ENCODE measurements around the gene TTBK1. TPM values are rescaled to one million over a fixed set of nuclear protein-coding genes. Genes with fewer than 3 reads are reported as not detected.

Gene TTBK1
- total and polyA plus RNA-seq, 10 of the 15 experiments (the other 5 are each of a cell fraction or from before 2014, with no cell fraction given), result 0.05 to 0.27 TPM; not detected in 8

GRCh38 chr6:43239054-43239453 lies 4.2 kb upstream of the TTBK1 start:
- ChIA-PET CTCF (interaction anchor here (1.2 to 2.1 kb wide), 2 partner anchors 10 to 24 kb away, joined by 4 to 14 read pairs; partner anchors contain the start of gene DNPH1), SMC1A (ENCODE audit: uncharacterized antibody, unreplicated experiment) (interaction anchor here (1.0 to 1.2 kb wide), 2 partner anchors 8 to 21 kb away, joined by 3 to 4 read pairs; no protein-coding TSS in a partner anchor), RAD21 (ENCODE audit: unreplicated experiment) (interaction anchor here (0.7 kb wide), 1 partner anchor 354 kb away, joined by 3 read pairs; no protein-coding TSS in a partner anchor), POLR2A (interaction anchor here (1.5 kb wide), 1 partner anchor 10 kb away, joined by 5 read pairs; the partner anchor contains the start of gene DNPH1)
- no peak overlapping the region for H3K9ac ChIP-seq (ENCODE audit: control insufficient read depth, insufficient read depth, low read length)
- ATAC-seq (no peak), FAIRE-seq (no peak), DNase-seq (ENCODE audit: low read depth, low spot score) (no peak)
- no peaks in the 10 kb centered on the region for H4K20me1 ChIP-seq (ENCODE audit: control insufficient read depth, insufficient read depth)
- H3K4me1 ChIP-seq (ENCODE audit: control insufficient read depth, insufficient read depth, low read length), result peaks cover 6% of the 10 kb centered on the region
- H3K27me3 ChIP-seq (replicated peaks in 1 of 2; ENCODE audit: control insufficient read depth in 2 of 2, insufficient read depth in 2 of 2, low read length in 1 of 2), result peaks cover 0 to 8% of the 10 kb centered on the region in 2 experiments; a peak in 3 of 4 replicates
- no peak overlapping the region for H3K27ac ChIP-seq (ENCODE audit: control insufficient read depth, insufficient read depth)
- H3K36me3 ChIP-seq (ENCODE audit: control insufficient read depth in 2 of 2, insufficient read depth in 2 of 2, low read length in 1 of 2), result no peaks in the 10 kb centered on the region
- BruUV-seq (replicated peaks), result no TSS peak
- 13% methylated on average over 2 of the region's 2 CpGs for WGBS (ENCODE audit: insufficient coverage, insufficient replicate concordance, low lambda C conversion rate, missing lambda C conversion rate)
- peaks cover 2% of the 10 kb centered on the region; the same call in 2 of the 3 replicates for H3K9me3 ChIP-seq (replicated peaks; ENCODE audit: control insufficient read depth, insufficient read depth, low read length)
- no peak overlapping the region for H3K4me3 ChIP-seq
- intact Hi-C loops (cut with micrococcal nuclease; ENCODE audit: unreplicated experiment) (no loop called here), in situ Hi-C loops (cut with MboI) (no loop called here)
- no peak overlapping the region for H3K4me2 ChIP-seq (ENCODE audit: control insufficient read depth, insufficient read depth)
- no peak for TF ChIP-seq SRF (IDR thresholded peaks at IDR 0.05; ENCODE audit: low read depth in 2 of 2, low read length in 2 of 2)
- no peak for TF ChIP-seq USF2 (IDR thresholded peaks at IDR 0.05; ENCODE audit: borderline replicate concordance, low read depth, low read length)
- TF ChIP-seq ZNF217 (IDR thresholded peaks at IDR 0.05), result no peak
- H2AFZ ChIP-seq (ENCODE audit: control insufficient read depth, low read depth, low read length), result no peak overlapping the region
- H3K79me2 ChIP-seq (ENCODE audit: control insufficient read depth, insufficient read depth, low read length), result no peaks in the 10 kb centered on the region

GRCh38 chr6:43240950-43241349 lies 2.3 kb upstream of the TTBK1 start:
- no peak overlapping the region for H3K27ac ChIP-seq (ENCODE audit: control insufficient read depth, insufficient read depth)
- peaks cover 7 to 8% of the 10 kb centered on the region in 2 experiments for H3K27me3 ChIP-seq (replicated peaks in 1 of 2; ENCODE audit: control insufficient read depth in 2 of 2, insufficient read depth in 2 of 2, low read length in 1 of 2)
- FAIRE-seq, result no peak

More at GRCh38 chr6:43240950-43241349, 2.3 kb upstream of the TTBK1 start:
- H3K9me3 ChIP-seq (replicated peaks; ENCODE audit: control insufficient read depth, insufficient read depth, low read length), result peaks cover 2% of the 10 kb centered on the region; the same call in 2 of the 3 replicates
- H3K4me1 ChIP-seq (ENCODE audit: control insufficient read depth, insufficient read depth, low read length), result peaks cover 6% of the 10 kb centered on the region
- BruUV-seq (replicated peaks), result no TSS peak
- no peak overlapping the region for H3K4me2 ChIP-seq (ENCODE audit: control insufficient read depth, insufficient read depth)
- H2AFZ ChIP-seq (ENCODE audit: control insufficient read depth, low read depth, low read length), result no peak overlapping the region
- H4K20me1 ChIP-seq (ENCODE audit: control insufficient read depth, insufficient read depth), result no peaks in the 10 kb centered on the region
- H3K9ac ChIP-seq (ENCODE audit: control insufficient read depth, insufficient read depth, low read length), result no peak overlapping the region
- TF ChIP-seq ZBTB4 (CRISPR knock-in tag; IDR thresholded peaks at IDR 0.05) (no peak), EED (IDR thresholded peaks at IDR 0.05; ENCODE audit: low read depth) (no peak)
- TF ChIP-seq, protein P1, sequence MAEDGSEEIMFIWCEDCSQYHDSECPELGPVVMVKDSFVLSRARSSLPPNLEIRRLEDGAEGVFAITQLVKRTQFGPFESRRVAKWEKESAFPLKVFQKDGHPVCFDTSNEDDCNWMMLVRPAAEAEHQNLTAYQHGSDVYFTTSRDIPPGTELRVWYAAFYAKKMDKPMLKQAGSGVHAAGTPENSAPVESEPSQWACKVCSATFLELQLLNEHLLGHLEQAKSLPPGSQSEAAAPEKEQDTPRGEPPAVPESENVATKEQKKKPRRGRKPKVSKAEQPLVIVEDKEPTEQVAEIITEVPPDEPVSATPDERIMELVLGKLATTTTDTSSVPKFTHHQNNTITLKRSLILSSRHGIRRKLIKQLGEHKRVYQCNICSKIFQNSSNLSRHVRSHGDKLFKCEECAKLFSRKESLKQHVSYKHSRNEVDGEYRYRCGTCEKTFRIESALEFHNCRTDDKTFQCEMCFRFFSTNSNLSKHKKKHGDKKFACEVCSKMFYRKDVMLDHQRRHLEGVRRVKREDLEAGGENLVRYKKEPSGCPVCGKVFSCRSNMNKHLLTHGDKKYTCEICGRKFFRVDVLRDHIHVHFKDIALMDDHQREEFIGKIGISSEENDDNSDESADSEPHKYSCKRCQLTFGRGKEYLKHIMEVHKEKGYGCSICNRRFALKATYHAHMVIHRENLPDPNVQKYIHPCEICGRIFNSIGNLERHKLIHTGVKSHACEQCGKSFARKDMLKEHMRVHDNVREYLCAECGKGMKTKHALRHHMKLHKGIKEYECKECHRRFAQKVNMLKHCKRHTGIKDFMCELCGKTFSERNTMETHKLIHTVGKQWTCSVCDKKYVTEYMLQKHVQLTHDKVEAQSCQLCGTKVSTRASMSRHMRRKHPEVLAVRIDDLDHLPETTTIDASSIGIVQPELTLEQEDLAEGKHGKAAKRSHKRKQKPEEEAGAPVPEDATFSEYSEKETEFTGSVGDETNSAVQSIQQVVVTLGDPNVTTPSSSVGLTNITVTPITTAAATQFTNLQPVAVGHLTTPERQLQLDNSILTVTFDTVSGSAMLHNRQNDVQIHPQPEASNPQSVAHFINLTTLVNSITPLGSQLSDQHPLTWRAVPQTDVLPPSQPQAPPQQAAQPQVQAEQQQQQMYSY (CRISPR knock-in tag; IDR thresholded peaks at IDR 0.05), result no peak
- no peak for DNase-seq (ENCODE audit: low read depth, low spot score)
- ChIA-PET POLR2A (interaction anchor here (0.8 to 1.3 kb wide), 2 partner anchors 11 to 17 kb away, joined by 3 read pairs; no protein-coding TSS in a partner anchor), RAD21 (ENCODE audit: unreplicated experiment) (no interaction called here), SMC1A (ENCODE audit: uncharacterized antibody, unreplicated experiment) (no interaction called here), CTCF (interaction anchor here (1.6 to 1.7 kb wide), 2 partner anchors 12 to 16 kb away, joined by 4 read pairs; partner anchors contain the start of gene DNPH1)
- no peaks in the 10 kb centered on the region for H3K36me3 ChIP-seq (ENCODE audit: control insufficient read depth in 2 of 2, insufficient read depth in 2 of 2, low read length in 1 of 2)
- in situ Hi-C loops (cut with MboI) (no loop called here), intact Hi-C loops (cut with micrococcal nuclease; ENCODE audit: unreplicated experiment) (no loop called here)
- 45% methylated on average over 1 of the region's 1 CpG for WGBS (ENCODE audit: insufficient coverage, insufficient replicate concordance, low lambda C conversion rate, missing lambda C conversion rate)
- H3K79me2 ChIP-seq (ENCODE audit: control insufficient read depth, insufficient read depth, low read length), result no peaks in the 10 kb centered on the region
- no peak overlapping the region for H3K4me3 ChIP-seq
- ATAC-seq, result peak; percentile 31

Data from GM12878 (cell line).